ENCODE data around the gene CLDN7.

GRCh38 chr17:7307686-7308624 is 45.7 kb upstream of the CLDN7 start:
- TF ChIP-seq GATA2 (IDR thresholded peaks at IDR 0.05; ENCODE audit: low read depth, low read length) (no peak), GATA3 (IDR thresholded peaks at IDR 0.05; ENCODE audit: low read depth, low read length) (no peak)

Data from SH-SY5Y (cell line).